CD8-positive, alpha-beta memory T cell (primary cell): ENCODE data around the gene CLNK. TPM values are rescaled to one million over a fixed set of nuclear protein-coding genes. Genes with fewer than 3 reads are reported as not detected.

ENCODE experiments used
- CTCF ChIA-PET: fragments of 350-600 bp; sonication (Branson Sonifier 250); formaldehyde crosslinking; loops from one replicate; lab custom pipeline; 2021; ENCODE audit warnings: antibody characterized with exemption; lab: Charles Lee
- POLR2A ChIA-PET: fragments of 350-600 bp; sonication (Branson Sonifier 250); formaldehyde crosslinking; loops from one replicate; lab custom pipeline; 2021; ENCODE audit warnings: antibody characterized with exemption; lab: Charles Lee
- DNase-seq, 5 donors: peaks; one replicate each; pipeline versions ENCODE4 v3.0.0 to v3.0.0-alpha.2; 2020 to 2022; ENCODE audit warnings: mixed read lengths in 1 of 5
- H3K27ac ChIP-seq: one replicate; pipeline ENCODE4 v1.7.0; 2013; ENCODE audit warnings: low read depth, mild to moderate bottlenecking, low read length, moderate library complexity
- H3K27me3 ChIP-seq: 2 replicates; pipeline ENCODE4 v1.7.0; 2013; ENCODE audit warnings: low read length, mild to moderate bottlenecking; ENCODE audit not compliant: insufficient read depth, poor library complexity, severe bottlenecking
- H3K36me3 ChIP-seq: 2 replicates; pipeline ENCODE4 v1.7.0; 2013; ENCODE audit warnings: mild to moderate bottlenecking, low read length, moderate library complexity; ENCODE audit not compliant: insufficient read depth
- H3K4me1 ChIP-seq: 2 replicates; pipeline ENCODE4 v1.7.0; 2013; ENCODE audit warnings: mild to moderate bottlenecking, low read length, moderate library complexity; ENCODE audit not compliant: insufficient read depth
- H3K4me3 ChIP-seq: 2 replicates; pipeline ENCODE4 v1.7.0; 2013; ENCODE audit warnings: mild to moderate bottlenecking, low read length
- H3K9me3 ChIP-seq: 2 replicates; pipeline ENCODE4 v1.7.0; 2013; ENCODE audit warnings: mild to moderate bottlenecking, low read length
- H3K27ac Mint-ChIP-seq, 8 donors: one replicate each; pipeline ENCODE4 v1.8.0; 2020 to 2021; ENCODE audit warnings: mixed read lengths in 8 of 8, mild to moderate bottlenecking in 6 of 8, inconsistent platforms in 3 of 8, moderate library complexity in 3 of 8
- H3K27me3 Mint-ChIP-seq, 2 donors: one replicate each; pipeline ENCODE4 v1.8.0; 2020 to 2021; ENCODE audit warnings: mixed read lengths in 2 of 2, mild to moderate bottlenecking in 1 of 2, moderate library complexity in 1 of 2
- H3K36me3 Mint-ChIP-seq, 3 donors: one replicate each; pipeline ENCODE4 v1.8.0; 2020 to 2021; ENCODE audit warnings: mixed read lengths in 3 of 3, inconsistent platforms in 1 of 3, mild to moderate bottlenecking in 1 of 3
- H3K4me1 Mint-ChIP-seq, 3 donors: one replicate each; pipeline ENCODE4 v1.8.0; 2020 to 2021; ENCODE audit warnings: mixed read lengths in 3 of 3, inconsistent platforms in 1 of 3, mild to moderate bottlenecking in 1 of 3
- H3K4me3 Mint-ChIP-seq, 7 donors: one replicate each; pipeline ENCODE4 v1.8.0; 2020 to 2021; ENCODE audit warnings: mixed read lengths in 7 of 7, mild to moderate bottlenecking in 6 of 7, moderate library complexity in 4 of 7, inconsistent platforms in 2 of 7
- H3K9me3 Mint-ChIP-seq, 5 donors: one replicate each; pipeline ENCODE4 v1.8.0; 2020 to 2022; ENCODE audit warnings: mixed read lengths in 5 of 5, mild to moderate bottlenecking in 3 of 5, moderate library complexity in 2 of 5, inconsistent platforms in 1 of 5
- polyA plus RNA-seq: library from polyadenylated mRNA; unstranded; fragments of 300-500 nt; fragmentation: Illumina TruSeq; gene quantifications from one replicate; pipeline ENCODE4 v1.2.3, GENCODE V29; 2021
- total RNA-seq, 2 experiments: library from RNA; stranded (reverse); gene quantifications; one replicate each; pipeline ENCODE4 v1.2.3, GENCODE V29; 2021

CLNK gene, protein sequence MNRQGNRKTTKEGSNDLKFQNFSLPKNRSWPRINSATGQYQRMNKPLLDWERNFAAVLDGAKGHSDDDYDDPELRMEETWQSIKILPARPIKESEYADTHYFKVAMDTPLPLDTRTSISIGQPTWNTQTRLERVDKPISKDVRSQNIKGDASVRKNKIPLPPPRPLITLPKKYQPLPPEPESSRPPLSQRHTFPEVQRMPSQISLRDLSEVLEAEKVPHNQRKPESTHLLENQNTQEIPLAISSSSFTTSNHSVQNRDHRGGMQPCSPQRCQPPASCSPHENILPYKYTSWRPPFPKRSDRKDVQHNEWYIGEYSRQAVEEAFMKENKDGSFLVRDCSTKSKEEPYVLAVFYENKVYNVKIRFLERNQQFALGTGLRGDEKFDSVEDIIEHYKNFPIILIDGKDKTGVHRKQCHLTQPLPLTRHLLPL
- total RNA-seq: under 1 TPM; 0.11 to 0.31 TPM
- not detected for polyA plus RNA-seq

DNA sequence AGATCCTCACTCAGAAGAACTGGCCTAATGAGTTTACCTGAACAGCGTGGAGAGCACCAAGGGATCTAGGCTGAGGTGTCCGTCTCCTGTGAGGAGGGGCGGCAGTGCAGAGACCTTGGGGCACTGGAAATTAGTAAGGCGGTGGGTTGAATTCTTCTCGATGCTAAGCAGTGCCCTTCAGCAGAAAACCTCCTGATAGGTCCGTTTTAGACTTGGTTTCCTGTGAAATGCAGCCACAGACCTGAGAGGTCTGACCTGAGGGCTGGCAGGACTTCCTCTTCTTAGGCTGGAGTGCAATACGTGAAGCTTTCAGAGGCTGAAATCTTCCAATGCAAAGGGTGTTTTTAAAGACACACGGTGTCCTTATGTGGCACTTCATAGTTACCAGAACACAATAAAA is at the start of gene CLNK:
Gene CLNK, minus strand, starts transcription at position 138 of the 400 bp plus-strand sequence. CDS start 16,899 bp downstream, outside the sequence.
- H3K27me3 Mint-ChIP-seq: no peaks in the 10 kb centered on the region
- no peaks in the 10 kb centered on the region for H3K9me3 Mint-ChIP-seq
- DNase-seq: no peak
- no peak within 1 kb of the TSS for H3K4me3 ChIP-seq
- no peaks in the 10 kb centered on the region for H3K27me3 ChIP-seq
- peak within 1 kb of the TSS in 1 of 7 donors; percentile 55 for H3K4me3 Mint-ChIP-seq
- ChIA-PET CTCF (no interaction called here), POLR2A (no interaction called here)
- H3K36me3 Mint-ChIP-seq: no peaks in the 10 kb centered on the region
- no peaks in the 10 kb centered on the region for H3K36me3 ChIP-seq
- H3K4me1 ChIP-seq: no peaks in the 10 kb centered on the region
- no peak within 1 kb of the TSS for H3K27ac ChIP-seq
- H3K4me1 Mint-ChIP-seq: peaks cover 0 to 3% (median 0%) of the 10 kb centered on the region in 3 donors
- no peaks in the 10 kb centered on the region for H3K9me3 ChIP-seq
- peak within 1 kb of the TSS in 1 of 8 donors; percentile 24 for H3K27ac Mint-ChIP-seq

DNA sequence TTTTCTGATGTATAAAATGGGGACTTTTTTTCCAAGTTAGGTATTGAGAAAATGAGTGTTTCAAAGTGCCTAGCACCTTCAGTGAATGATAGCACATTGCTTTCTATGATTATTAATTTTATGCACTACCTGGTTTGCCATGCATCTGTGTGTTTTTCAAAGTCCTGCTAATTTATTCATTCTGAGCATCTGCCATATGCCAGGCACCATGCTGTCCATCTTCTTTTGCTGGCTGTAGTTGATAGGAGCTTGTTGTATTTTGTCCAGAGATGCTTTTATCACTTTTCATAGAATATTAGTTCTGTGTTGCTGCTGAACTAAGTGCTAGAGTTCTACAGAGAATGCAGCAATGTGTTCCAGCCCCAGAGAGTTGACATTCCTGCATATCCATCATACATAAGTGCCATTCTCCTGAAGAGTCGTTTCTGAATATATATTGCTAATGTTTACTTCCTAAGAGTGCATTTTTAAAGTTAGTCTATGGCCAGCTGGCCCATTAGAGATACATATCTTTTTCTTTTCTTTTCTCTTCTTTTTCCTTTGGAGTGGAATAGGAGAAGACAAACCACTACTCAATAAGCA is 49.0 kb upstream of the CLNK start:
- Histone ChIP-seq H3K36me3 (no peaks in the 10 kb centered on the region), H3K27ac (no peak overlapping the region), H3K27me3 (no peaks in the 10 kb centered on the region), H3K4me3 (no peak overlapping the region), H3K9me3 (no peaks in the 10 kb centered on the region), H3K4me1 (no peaks in the 10 kb centered on the region)
- no peak overlapping the region for H3K27ac Mint-ChIP-seq
- peaks cover 2 to 3% of the 10 kb centered on the region in 2 donors for H3K27me3 Mint-ChIP-seq
- CTCF ChIA-PET: no interaction called here
- H3K4me3 Mint-ChIP-seq: no peak overlapping the region
- H3K4me1 Mint-ChIP-seq: peaks cover 4 to 27% (median 11%) of the 10 kb centered on the region in 3 donors
- DNase-seq: no peak
- POLR2A ChIA-PET: no interaction called here
- H3K9me3 Mint-ChIP-seq: peaks cover 0 to 3% (median 0%) of the 10 kb centered on the region in 5 donors
- no peaks in the 10 kb centered on the region for H3K36me3 Mint-ChIP-seq

DNA sequence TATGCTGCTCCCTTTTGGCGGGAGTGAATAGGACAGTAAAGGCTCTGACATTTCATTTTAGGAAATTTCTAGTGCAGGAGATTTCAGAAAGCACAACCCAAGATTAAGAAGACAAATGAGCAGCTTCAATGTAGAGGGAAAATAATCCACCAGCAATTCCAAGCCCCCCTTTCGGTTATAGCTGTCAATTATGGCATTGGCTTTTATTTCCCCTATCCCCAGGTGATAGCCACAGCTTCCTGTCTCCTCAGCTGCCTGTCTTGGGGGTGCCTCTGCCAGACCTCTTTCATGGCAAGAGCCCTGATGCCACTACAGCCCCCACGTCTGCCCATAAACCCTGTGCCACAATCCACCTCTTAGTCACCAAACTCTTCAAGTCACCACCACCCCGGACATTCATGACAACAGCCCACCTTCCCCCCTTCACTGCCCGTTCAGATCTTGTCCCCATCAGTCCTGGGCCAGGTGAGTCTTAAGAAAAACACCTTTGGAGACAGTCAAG is 48.4 kb upstream of the CLNK start:
- no peak for DNase-seq
- Mint-ChIP-seq H3K4me3 (peak overlapping the region in 1 of 7 donors; percentile 2), H3K36me3 (no peaks in the 10 kb centered on the region), H3K9me3 (peaks cover 0 to 3% (median 0%) of the 10 kb centered on the region in 5 donors), H3K4me1 (peaks cover 4 to 27% (median 11%) of the 10 kb centered on the region in 3 donors), H3K27ac (no peak overlapping the region), H3K27me3 (peaks cover 2 to 3% of the 10 kb centered on the region in 2 donors)
- no peaks in the 10 kb centered on the region for H3K27me3 ChIP-seq
- H3K9me3 ChIP-seq: no peaks in the 10 kb centered on the region
- H3K4me1 ChIP-seq: no peaks in the 10 kb centered on the region
- no peaks in the 10 kb centered on the region for H3K36me3 ChIP-seq
- no peak overlapping the region for H3K4me3 ChIP-seq
- POLR2A ChIA-PET: no interaction called here
- CTCF ChIA-PET: no interaction called here
- no peak overlapping the region for H3K27ac ChIP-seq

DNA sequence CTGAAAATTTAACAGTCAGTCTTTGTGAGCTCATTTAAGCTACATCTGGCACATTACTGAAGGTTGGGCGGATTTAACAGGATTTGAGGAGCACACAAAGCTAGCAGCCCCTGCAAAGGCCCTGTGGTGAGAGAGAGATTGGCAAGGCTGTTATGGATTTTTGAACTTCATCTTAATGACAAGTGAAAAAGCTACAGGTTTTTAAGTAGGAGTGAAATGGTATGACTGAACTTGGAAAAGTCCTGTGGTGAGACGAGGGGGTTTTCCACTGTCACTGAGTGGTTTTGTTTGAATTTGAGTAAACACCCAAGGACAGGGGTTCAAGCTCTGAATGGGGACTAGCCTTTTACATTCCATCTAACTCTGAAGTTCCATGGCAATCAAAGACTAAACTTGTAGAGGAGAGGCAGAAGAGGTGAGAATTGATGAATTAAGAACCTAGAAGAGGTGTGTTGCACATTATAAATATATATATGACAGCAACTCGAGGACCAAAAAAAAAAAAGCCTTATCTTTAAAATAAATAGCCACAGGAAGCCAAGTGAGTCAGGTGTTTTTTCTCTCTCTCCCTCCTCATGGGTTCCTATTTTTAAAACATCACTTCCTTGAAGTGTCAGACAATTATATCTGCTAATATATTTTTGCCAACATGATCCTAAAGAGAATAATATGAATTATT is 47.8 kb upstream of the CLNK start:
- Mint-ChIP-seq H3K36me3 (no peaks in the 10 kb centered on the region), H3K27me3 (peaks cover 2 to 3% of the 10 kb centered on the region in 2 donors), H3K4me3 (no peak overlapping the region), H3K4me1 (peaks cover 4 to 27% (median 11%) of the 10 kb centered on the region in 3 donors), H3K9me3 (peaks cover 0 to 3% (median 0%) of the 10 kb centered on the region in 5 donors), H3K27ac (no peak overlapping the region)
- Histone ChIP-seq H3K27me3 (no peaks in the 10 kb centered on the region), H3K27ac (no peak overlapping the region), H3K36me3 (no peaks in the 10 kb centered on the region), H3K4me3 (no peak overlapping the region), H3K4me1 (no peaks in the 10 kb centered on the region), H3K9me3 (no peaks in the 10 kb centered on the region)
- CTCF ChIA-PET: no interaction called here
- POLR2A ChIA-PET: no interaction called here
- no peak for DNase-seq

DNA sequence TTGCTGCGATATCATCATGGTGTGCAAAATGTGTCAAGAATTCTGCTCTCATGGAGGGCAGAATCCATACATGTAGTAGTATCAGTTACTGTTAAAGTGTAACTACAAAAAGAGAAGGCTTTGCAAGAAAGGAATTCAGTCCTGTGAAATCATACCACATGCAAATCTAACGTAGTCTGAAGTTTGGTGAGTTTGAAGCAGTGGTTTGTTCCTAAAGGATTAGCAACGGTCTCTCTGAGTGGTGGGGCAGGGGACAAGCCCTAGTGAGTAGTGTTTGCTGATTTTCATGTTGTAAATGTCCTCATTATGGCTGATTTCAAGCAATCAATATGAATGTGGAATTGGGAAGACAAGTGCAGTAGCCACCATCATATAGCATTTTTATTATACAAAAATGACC is 47.1 kb upstream of the CLNK start:
- H3K4me3 ChIP-seq: no peak overlapping the region
- DNase-seq: no peak
- no peaks in the 10 kb centered on the region for H3K36me3 Mint-ChIP-seq
- POLR2A ChIA-PET: no interaction called here
- H3K27ac Mint-ChIP-seq: no peak overlapping the region
- CTCF ChIA-PET: no interaction called here
- peaks cover 2 to 3% of the 10 kb centered on the region in 2 donors for H3K27me3 Mint-ChIP-seq
- no peaks in the 10 kb centered on the region for H3K27me3 ChIP-seq
- no peaks in the 10 kb centered on the region for H3K4me1 ChIP-seq
- H3K9me3 ChIP-seq: no peaks in the 10 kb centered on the region
- peaks cover 4 to 27% (median 11%) of the 10 kb centered on the region in 3 donors for H3K4me1 Mint-ChIP-seq
- peaks cover 0 to 3% (median 0%) of the 10 kb centered on the region in 5 donors for H3K9me3 Mint-ChIP-seq
- H3K36me3 ChIP-seq: no peaks in the 10 kb centered on the region
- H3K4me3 Mint-ChIP-seq: no peak overlapping the region
- H3K27ac ChIP-seq: no peak overlapping the region

- CTCF ChIA-PET: no interaction called here
- Mint-ChIP-seq H3K27ac (no peak overlapping the region), H3K4me3 (no peak overlapping the region), H3K4me1 (peaks cover 4 to 27% (median 11%) of the 10 kb centered on the region in 3 donors), H3K27me3 (peaks cover 2 to 3% of the 10 kb centered on the region in 2 donors), H3K9me3 (peaks cover 0 to 3% (median 0%) of the 10 kb centered on the region in 5 donors), H3K36me3 (no peaks in the 10 kb centered on the region)
- Histone ChIP-seq H3K27me3 (no peaks in the 10 kb centered on the region), H3K4me1 (no peaks in the 10 kb centered on the region), H3K27ac (no peak overlapping the region), H3K4me3 (no peak overlapping the region), H3K36me3 (no peaks in the 10 kb centered on the region), H3K9me3 (no peaks in the 10 kb centered on the region)
- POLR2A ChIA-PET: no interaction called here
- no peak for DNase-seq
Observed at GRCh38 chr4:10731162-10731561, 46.6 kb upstream of the CLNK start.

DNA sequence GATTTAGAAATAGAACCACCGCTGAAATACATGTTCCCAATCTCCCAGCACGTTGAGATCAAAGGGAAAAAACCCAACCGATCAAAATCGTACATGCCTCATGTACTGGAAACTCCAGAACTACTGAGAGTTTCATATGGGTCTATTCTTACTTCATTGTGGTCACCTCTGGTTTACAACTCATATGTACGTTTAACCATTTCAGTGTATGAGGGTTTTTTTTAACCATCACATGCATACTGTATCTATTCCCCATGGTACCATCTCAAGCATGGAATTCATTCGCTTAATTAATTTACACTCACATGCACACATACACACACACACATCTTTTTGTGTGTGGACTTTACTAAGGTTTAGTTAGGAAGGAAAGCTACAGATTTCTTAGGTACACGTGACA is 46.0 kb upstream of the CLNK start:
- ChIA-PET CTCF (no interaction called here), POLR2A (no interaction called here)
- Histone ChIP-seq H3K9me3 (no peaks in the 10 kb centered on the region), H3K27me3 (no peaks in the 10 kb centered on the region), H3K36me3 (no peaks in the 10 kb centered on the region), H3K4me3 (no peak overlapping the region), H3K4me1 (no peaks in the 10 kb centered on the region), H3K27ac (no peak overlapping the region)
- Mint-ChIP-seq H3K9me3 (peaks cover 0 to 3% (median 0%) of the 10 kb centered on the region in 5 donors), H3K36me3 (no peaks in the 10 kb centered on the region), H3K27me3 (peaks cover 2 to 3% of the 10 kb centered on the region in 2 donors), H3K27ac (no peak overlapping the region), H3K4me3 (no peak overlapping the region), H3K4me1 (peaks cover 4 to 27% (median 11%) of the 10 kb centered on the region in 3 donors)
- DNase-seq: no peak
